Right ventricle myocardium superior (tissue), 1 donor: ENCODE results near the gene HGS. TPM values are rescaled to one million over a fixed set of nuclear protein-coding genes. Genes with fewer than 3 reads are reported as not detected.
A peak's percentile ranks its signal among the peaks of the same experiment; 100 is the strongest.

Experiments used
- ATAC-seq: fragments of 200-7000 bp; cut with Tn5 transposase; one replicate; pipeline ENCODE4 v1.9.1; 2020; ENCODE audit warnings: mild to moderate bottlenecking; ENCODE audit not compliant: poor library complexity
- DNase-seq: peaks from one replicate; pipeline ENCODE4 v3.0.0-alpha.2; 2020
- intact Hi-C: fragments of 100-400 bp; cut with DNase I; formaldehyde crosslinking; loops from one replicate; pipeline ENCODE4 v1.11.2; 2022
- total RNA-seq: library from RNA; stranded (reverse); fragmentation: NEBNext Ultra II Directional; extraction: Animal tissue kit (Norgen Biotek cat#: 25700); gene quantifications from one replicate; pipeline ENCODE4 v1.2.1, GENCODE V29; 2021
- donor health status: DM: no; HTN: yes; CAD: no; lungs with severe emphysema.

HGS gene
- total RNA-seq, 1 donor from 2014 or later: 34.5 TPM

DNA sequence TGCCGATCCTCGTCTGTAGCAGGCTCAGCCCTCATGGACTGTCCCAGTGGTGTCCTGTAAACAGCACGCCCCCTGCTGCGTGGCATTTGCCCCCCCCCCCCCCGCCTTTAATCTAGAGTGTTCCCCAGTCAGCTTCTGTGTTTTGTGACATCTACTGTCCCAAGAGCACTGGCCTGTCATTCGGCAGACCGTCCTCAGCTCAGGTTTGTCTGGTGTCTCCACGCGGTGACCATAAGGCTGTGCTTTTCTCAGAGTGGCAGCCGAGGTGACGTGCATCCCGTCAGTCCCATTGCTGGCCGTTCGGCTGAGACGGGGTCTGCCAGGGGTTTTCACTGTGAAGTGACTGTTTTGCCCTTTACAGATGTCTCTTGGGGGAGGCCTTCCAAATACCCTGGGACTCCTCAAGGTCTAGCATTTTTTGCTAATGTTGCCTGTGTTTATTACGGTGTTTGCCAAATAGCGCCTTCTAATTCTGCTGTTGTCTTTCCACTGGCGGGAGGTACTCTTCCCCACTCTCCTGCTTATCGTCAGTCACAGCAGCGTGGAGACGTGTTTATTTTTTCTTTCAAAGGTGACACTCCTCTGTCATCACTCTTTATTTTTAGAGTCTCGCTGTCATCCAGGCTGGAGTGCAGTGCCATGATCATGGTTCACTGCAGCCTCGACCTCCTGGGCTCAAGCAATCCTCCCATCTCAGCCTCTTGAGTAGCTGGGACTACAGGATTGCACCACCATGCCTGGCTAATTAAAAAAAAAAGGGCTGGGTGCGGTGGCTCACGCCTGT is 13.6 kb downstream of the HGS start:
- DNase-seq (no peak), ATAC-seq (peak; percentile 46)
- intact Hi-C loops: no loop called here

DNA sequence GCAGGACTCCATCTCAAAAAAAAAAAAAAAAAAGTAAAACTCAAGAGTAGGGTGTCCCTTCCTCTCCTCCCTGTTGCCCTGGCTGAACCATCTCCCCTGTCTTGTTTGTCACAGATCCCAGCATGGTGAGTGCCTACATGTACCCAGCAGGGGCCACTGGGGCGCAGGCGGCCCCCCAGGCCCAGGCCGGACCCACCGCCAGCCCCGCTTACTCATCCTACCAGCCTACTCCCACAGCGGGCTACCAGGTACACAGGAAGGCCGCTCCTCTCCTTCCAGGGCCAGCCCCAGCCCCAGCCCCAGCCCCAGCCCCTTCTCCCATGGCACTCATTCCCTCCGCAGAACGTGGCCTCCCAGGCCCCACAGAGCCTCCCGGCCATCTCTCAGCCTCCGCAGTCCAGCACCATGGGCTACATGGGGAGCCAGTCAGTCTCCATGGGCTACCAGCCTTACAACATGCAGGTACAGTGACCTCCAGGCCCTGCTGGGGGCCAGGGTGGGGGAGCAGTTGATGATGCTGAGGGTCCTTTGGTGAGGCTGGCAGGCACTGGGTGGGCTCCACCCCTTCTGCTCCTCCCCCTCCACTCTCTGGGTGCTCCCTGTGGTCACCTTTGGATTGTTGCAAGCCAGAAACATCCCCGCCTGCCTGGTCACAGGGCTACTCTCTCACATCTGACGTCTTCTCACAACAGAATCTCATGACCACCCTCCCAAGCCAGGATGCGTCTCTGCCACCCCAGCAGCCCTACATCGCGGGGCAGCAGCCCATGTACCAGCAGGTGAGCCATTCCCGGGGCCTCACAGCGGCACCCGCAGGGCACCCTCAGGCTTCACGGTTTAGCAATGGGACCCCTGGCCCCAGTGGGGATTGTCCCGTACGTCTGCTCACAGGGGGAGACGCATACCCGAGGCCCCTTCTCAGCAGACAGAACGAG is 16.8 kb downstream of the HGS start:
- no peak for DNase-seq
- intact Hi-C loops: no loop called here
- no peak for ATAC-seq

DNA sequence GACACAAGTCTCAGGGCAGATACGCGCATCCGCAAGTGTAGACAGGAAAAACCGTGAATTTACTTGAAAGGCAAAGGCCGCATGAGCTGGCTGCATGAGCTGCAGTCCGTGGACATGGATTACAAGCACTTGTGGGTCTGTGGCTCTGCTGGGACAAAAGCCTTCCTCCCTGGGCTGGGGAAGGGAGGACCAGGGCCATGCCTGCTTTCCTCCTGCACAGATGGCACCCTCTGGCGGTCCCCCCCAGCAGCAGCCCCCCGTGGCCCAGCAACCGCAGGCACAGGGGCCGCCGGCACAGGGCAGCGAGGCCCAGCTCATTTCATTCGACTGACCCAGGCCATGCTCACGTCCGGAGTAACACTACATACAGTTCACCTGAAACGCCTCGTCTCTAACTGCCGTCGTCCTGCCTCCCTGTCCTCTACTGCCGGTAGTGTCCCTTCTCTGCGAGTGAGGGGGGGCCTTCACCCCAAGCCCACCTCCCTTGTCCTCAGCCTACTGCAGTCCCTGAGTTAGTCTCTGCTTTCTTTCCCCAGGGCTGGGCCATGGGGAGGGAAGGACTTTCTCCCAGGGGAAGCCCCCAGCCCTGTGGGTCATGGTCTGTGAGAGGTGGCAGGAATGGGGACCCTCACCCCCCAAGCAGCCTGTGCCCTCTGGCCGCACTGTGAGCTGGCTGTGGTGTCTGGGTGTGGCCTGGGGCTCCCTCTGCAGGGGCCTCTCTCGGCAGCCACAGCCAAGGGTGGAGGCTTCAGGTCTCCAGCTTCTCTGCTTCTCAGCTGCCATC is 17.7 kb downstream of the HGS start:
- DNase-seq: no peak
- ATAC-seq: no peak
- intact Hi-C loops: no loop called here

DNA sequence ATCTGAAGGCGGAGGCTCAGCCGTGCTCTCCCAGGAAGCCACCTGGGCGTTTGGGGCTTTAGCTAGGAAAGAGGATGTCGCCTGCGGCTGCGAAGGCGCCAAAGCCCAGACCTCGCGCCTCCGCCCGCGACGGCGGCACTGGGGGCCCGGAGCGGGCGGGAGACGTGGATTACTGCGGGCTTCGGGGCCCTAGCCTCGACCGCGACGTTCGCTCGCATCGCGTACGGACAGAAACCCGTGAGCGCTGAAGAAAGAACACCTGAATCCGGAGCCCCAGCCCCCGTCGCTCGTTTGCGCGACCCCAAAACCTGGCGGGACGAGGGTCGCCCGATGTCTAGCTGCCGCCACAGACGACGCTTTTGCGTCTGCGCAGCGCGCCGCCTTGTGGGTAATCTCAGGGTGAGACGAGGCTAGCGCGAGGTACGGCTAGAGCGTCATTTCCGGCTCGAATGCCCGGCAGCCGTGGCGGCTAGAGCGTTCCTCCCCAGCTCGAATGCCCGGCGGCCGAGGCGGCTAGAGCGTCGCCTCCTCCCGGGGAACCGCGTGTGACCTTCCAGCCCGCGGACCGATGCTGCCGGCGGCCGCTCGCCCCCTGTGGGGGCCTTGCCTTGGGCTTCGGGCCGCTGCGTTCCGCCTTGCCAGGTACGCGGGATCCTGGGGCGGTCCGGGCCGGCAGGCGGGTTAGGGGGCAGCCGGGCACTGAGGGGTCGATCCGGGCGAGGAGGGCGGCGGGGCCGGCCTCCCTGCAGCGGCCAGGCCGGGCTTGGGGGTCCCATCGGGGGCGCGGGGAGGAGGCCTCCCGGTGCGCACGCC is 19.3 kb downstream of the HGS start, which contains the start of gene MRPL12:
MRPL12 (plus strand) TSS at position 434 of the 813 bp plus-strand sequence; CDS start at position 569, 135 bp downstream.
- peak; percentile 95 for ATAC-seq
- intact Hi-C loops: no loop called here
- peak; percentile 97 for DNase-seq

DNA sequence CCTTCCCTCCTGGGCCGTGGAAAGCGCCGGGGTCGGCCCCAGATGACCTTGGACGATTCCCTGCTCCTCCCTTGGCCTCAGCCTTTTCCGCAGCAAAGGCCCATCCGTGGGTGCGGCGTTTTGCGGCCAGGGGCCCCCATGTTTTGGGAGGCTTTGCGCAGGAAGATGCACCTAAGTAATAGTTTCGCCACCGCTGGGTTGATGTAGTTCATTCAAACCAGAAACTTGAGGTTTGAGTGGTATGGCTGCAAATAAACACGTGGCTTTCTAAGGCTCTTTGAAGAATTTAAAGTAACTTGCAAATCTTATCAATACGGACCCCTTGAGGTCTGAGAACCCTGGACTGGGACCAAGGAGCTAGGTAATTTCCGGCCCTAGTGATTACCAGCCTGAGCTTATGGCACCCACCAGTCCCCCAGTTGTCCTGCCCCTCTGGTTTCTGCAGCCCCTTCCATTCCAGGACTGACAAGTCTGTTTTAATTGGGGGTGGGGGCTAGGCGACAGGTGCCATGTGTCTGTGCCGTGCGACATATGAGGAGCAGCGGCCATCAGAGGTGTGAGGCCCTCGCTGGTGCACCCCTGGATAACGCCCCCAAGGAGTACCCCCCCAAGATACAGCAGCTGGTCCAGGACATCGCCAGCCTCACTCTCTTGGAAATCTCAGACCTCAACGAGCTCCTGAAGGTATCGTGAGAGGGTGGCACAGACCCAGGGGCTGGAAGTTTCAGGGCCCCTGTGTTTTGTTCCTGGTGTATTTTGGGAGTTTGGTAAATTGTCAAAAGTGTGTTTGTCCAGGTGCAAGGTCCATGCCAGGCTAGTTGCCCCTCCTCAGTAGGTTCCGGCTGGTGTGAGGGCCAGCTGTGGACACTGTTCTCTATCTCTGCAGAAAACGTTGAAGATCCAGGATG is 20.2 kb downstream of the HGS start:
- intact Hi-C loops: no loop called here

GRCh38 chr17:81705518-81706231 is 21.9 kb downstream of the HGS start:
- no peak for ATAC-seq
- intact Hi-C loops: no loop called here

More for the DNA sequence above, 20.2 kb downstream of the HGS start:
- DNase-seq (no peak), ATAC-seq (no peak)

GRCh38 chr17:81706232-81706611 is 22.4 kb downstream of the HGS start:
- ATAC-seq: no peak
- intact Hi-C loops: no loop called here

More at GRCh38 chr17:81705518-81706231, 21.9 kb downstream of the HGS start:
- DNase-seq: no peak

GRCh38 chr17:81706757-81707624 is 23.2 kb downstream of the HGS start:
- intact Hi-C loops: no loop called here
- DNase-seq: peak; percentile 30
- no peak for ATAC-seq

More at GRCh38 chr17:81706232-81706611, 22.4 kb downstream of the HGS start:
- DNase-seq: no peak

GRCh38 chr17:81707725-81708646 is 24.2 kb downstream of the HGS start:
- intact Hi-C loops: no loop called here
- ATAC-seq (no peak), DNase-seq (peak; percentile 36)

GRCh38 chr17:81708739-81709185 is 25.0 kb downstream of the HGS start:
- no peak for ATAC-seq
- peak; percentile 29 for DNase-seq
- intact Hi-C loops: no loop called here

- intact Hi-C loops: no loop called here
- ATAC-seq: no peak
- peak; percentile 50 for DNase-seq
Observed at GRCh38 chr17:81710514-81711308, 26.9 kb downstream of the HGS start.

DNA sequence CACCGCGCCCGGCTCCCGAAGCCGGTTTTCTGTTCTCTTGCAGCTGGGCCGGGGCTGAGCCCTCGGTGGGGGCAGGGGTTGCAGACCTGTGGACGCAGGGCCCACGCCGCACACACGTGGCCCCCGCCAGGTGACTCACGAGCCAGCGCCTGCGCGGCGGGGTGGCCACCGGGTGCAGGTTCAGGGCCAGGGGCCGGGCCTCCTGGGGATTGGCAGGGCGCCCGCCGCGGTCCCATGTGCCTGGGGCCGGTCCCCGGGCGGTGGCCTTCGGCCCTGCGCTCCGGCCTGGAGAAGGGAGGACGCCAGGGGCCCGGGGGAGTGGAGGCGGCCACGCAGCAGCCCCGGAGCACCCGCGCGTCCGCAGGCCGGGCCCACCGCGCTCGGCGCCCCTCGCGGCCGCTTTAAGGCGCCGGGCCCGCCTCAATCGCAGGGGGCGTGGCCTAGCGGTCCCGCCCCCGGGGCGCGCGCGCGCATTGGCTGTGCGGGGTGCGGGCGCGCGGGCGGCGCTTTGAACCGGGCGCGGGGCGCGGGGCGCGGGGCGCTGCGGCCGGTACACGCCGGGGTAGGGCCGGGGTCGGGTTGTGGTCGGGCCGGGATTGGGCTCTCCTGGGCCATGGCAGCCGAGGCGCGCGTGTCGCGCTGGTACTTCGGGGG is 28.1 kb downstream of the HGS start, which contains the start of gene SLC25A10:
SLC25A10 (plus strand) TSS at position 471 of the 654 bp plus-strand sequence; CDS start at position 614, 143 bp downstream.
- DNase-seq: peak; percentile 82
- intact Hi-C loops: no loop called here

DNA sequence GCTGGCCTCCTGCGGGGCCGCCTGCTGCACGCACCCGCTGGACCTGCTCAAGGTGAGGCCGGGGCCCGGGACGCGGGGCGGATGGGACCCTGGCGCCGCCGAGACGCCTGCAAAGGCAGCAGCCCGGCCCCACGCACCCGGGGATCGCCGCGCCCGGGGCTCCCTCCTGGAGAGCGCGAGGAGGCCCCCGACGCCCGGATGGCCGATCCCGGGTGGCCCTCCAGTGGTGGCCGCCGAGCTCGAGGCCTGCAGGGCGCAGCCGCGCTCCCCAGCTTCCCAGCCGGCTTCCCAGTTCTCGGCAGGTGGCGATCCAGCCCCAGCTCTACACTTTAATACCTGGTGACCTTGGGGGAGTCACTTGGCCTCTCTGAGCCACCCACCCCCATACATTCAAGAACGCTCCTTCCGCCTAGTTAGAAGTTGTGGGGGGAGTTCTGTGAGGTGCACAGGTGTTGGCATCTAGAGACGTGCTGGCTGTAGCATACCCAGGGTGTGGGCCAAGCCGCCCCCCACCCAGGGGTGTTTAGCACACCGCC is 28.7 kb downstream of the HGS start:
- intact Hi-C loops: no loop called here
- DNase-seq: no peak
- ATAC-seq: peak; percentile 5

More for the DNA sequence above, 28.1 kb downstream of the HGS start, which contains the start of gene SLC25A10:
- ATAC-seq: peak; percentile 83
